Esophagus muscularis mucosa (tissue), 3 donors: ENCODE results near the gene CNDP1.

ENCODE experiments used
- EP300 ChIP-seq: sonication (generic); formaldehyde crosslinking; IDR thresholded peaks from one replicate; pipeline ENCODE4 v1.6.1; 2017; ENCODE audit warnings: antibody characterized with exemption
- TF ChIP-seq, protein P1 (sequence below), 3 experiments: fragments of 200-600 bp in 2 of 3; fragments of 450-650 bp in 1 of 3; sonication (generic) in 2 of 3; IDR thresholded peaks; one replicate each; pipeline ENCODE4 v1.5.1; 2017 to 2019; ENCODE audit warnings: antibody characterized with exemption in 3 of 3, mild to moderate bottlenecking in 2 of 3, moderate library complexity in 1 of 3

DNA sequence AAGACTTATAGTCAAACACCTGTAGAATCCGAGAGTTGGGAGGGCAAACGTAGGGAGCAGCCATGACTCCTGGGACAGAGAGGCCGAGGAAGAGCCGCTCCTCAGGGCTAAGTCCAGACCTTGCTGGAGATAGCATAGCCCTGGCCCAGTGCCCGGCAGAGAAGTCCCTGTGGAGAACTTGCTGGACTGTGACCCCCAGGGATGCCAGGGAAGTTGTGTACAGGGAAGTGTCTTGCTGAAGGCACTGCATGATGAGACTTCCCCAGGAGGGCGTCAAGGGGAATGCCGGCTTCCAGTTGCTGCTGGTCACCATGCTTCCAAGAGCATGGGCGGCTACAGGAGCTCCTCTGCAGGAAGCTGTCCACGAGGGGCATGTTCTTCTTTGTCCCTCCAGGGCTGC, 8.6 kb upstream of the CNDP1 start:
- no peak for TF ChIP-seq EP300
- TF ChIP-seq, protein P1, sequence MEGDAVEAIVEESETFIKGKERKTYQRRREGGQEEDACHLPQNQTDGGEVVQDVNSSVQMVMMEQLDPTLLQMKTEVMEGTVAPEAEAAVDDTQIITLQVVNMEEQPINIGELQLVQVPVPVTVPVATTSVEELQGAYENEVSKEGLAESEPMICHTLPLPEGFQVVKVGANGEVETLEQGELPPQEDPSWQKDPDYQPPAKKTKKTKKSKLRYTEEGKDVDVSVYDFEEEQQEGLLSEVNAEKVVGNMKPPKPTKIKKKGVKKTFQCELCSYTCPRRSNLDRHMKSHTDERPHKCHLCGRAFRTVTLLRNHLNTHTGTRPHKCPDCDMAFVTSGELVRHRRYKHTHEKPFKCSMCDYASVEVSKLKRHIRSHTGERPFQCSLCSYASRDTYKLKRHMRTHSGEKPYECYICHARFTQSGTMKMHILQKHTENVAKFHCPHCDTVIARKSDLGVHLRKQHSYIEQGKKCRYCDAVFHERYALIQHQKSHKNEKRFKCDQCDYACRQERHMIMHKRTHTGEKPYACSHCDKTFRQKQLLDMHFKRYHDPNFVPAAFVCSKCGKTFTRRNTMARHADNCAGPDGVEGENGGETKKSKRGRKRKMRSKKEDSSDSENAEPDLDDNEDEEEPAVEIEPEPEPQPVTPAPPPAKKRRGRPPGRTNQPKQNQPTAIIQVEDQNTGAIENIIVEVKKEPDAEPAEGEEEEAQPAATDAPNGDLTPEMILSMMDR (IDR thresholded peaks at IDR 0.05), result no peak
